WTC11 (cell line): ENCODE measurements around the gene SIGLEC14.

Experiments used
- CTCF ChIP-seq: fragments of 200-600 bp; IDR thresholded peaks from 2 replicates; pipeline ENCODE4 v1.8.0; 2022; ENCODE audit warnings: antibody characterized with exemption
- E2F5 ChIP-seq: sonication (generic); formaldehyde crosslinking; IDR thresholded peaks from 2 replicates; pipeline ENCODE4 v1.8.1; 2022; ENCODE audit warnings: mild to moderate bottlenecking, moderate library complexity, missing genetic modification reagents
- JUN ChIP-seq: sonication (generic); formaldehyde crosslinking; IDR thresholded peaks from 2 replicates; pipeline ENCODE4 v1.8.0; 2023; ENCODE audit warnings: mild to moderate bottlenecking, missing genetic modification reagents

DNA sequence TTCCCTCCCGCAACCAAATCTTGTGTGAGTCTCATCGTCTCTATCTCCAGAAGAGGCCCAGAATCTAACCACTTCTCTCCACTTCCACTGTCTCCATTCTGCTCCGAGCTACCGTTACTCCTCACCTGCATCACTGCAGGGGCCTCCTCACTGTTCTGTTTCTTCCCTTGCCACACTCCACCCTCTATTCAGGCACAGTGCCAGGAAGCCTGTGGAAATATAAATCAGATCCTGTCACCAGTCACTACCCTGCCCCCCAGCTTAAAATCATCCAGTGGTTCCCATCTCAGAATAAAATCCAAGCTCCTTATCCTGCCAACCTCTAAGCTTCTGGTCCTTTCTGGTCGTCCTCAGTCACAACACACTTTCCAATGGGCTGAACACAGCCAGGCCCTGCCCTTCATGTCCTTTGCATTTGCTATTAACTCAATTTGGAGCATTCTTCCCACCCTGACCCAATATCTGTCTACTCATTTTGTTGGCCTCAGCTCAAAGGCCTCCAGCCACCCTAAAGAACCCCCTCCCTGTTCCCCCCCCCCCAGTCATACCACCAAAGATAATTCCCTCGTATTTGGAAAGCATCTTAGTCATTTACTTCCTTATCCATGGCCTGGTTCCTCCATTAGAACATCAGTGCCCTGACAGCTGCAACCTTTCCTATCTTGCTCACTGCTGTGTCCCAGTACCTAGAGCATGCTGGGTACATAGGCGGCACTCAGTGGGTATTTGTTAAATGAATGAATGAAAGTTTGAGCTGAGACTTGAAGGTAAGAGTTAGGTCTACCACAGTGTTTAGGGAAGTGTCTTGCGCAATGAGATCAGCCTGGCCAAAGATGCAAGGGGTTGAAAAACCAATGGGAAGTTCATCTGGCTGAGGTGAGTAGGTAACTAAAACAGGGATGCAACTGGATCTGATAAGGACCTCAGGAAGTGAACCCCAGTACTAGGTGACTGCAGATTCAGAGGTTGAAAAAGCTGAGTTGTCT is 51.1 kb downstream of the SIGLEC14 start:
- TF ChIP-seq JUN (CRISPR knock-in tag) (no peak), CTCF (no peak), E2F5 (CRISPR knock-in tag) (no peak)
